Ishikawa (cell line): ENCODE data around the gene NUB1.

Experiments
- CEBPB ChIP-seq: IDR thresholded peaks from 2 replicates; pipeline ENCODE4 v1.6.1; 2012
- CREB1 ChIP-seq: IDR thresholded peaks from 2 replicates; pipeline ENCODE4 v1.6.1; 2012; ENCODE audit warnings: low read depth
- EP300 ChIP-seq: IDR thresholded peaks from 2 replicates; pipeline ENCODE4 v1.6.1; 2012; ENCODE audit warnings: borderline replicate concordance
- FOXM1 ChIP-seq: IDR thresholded peaks from 2 replicates; pipeline ENCODE4 v1.6.1; 2012; ENCODE audit warnings: low read depth, borderline replicate concordance
- NFIC ChIP-seq: IDR thresholded peaks from 2 replicates; pipeline ENCODE4 v1.6.1; 2012
- RAD21 ChIP-seq: IDR thresholded peaks from 2 replicates; pipeline ENCODE4 v1.6.1; 2012; ENCODE audit warnings: low read depth
- TAF1 ChIP-seq: IDR thresholded peaks from 2 replicates; pipeline ENCODE4 v1.6.1; 2012; ENCODE audit warnings: low read depth, mild to moderate bottlenecking
- TCF12 ChIP-seq: IDR thresholded peaks from 2 replicates; pipeline ENCODE4 v1.6.1; 2012; ENCODE audit warnings: low read depth
- TEAD4 ChIP-seq: IDR thresholded peaks from 2 replicates; pipeline ENCODE4 v1.6.1; 2012
- USF1 ChIP-seq: IDR thresholded peaks from 2 replicates; pipeline ENCODE4 v1.6.1; 2012
- YY1 ChIP-seq: IDR thresholded peaks from 2 replicates; pipeline ENCODE4 v1.6.1; 2012; ENCODE audit warnings: low read depth
- ZBTB7A ChIP-seq: IDR thresholded peaks from 2 replicates; pipeline ENCODE4 v1.6.1; 2012; ENCODE audit warnings: low read depth
- TF ChIP-seq, protein P1 (sequence below): IDR thresholded peaks from 2 replicates; pipeline ENCODE4 v1.6.1; 2012; ENCODE audit warnings: low read depth, mild to moderate bottlenecking
- TF ChIP-seq, protein P2 (sequence below): IDR thresholded peaks from 2 replicates; pipeline ENCODE4 v1.6.1; 2012

DNA sequence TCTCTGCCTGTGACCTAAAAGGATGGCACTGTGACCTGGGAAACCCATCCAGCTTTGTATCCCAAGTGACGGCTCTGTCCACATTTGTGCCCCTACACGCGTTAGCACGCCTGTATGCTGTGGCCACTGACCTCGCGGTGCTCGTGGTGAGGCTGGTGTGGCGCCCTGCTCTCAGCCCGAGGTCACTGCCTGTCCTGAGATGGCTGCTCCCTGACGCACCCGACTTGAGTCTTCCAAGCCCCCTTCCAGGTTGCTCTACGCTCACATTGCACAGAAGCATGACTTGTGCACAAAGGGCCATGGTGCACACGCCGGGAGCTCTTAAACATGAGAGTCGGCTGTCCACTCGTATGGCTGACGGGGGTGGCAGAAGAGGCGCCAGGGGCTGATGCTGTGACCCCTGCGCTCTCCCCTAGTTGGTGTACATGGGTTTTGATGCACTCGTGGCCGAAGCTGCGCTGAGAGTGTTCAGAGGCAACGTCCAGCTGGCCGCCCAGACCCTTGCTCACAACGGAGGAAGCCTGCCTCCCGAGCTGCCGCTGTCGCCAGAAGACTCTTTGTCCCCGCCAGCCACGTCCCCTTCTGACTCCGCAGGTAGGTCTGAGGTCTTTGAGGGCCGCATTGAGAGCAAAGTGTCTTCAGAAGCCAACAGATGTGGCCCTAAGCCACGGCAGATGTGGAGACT, 34.7 kb downstream of the NUB1 start:
- TF ChIP-seq YY1 (no peak), TAF1 (no peak), TEAD4 (no peak), RAD21 (no peak), CEBPB (no peak), TCF12 (no peak), EP300 (no peak), USF1 (no peak), NFIC (no peak), ZBTB7A (no peak), FOXM1 (no peak), CREB1 (no peak)
- TF ChIP-seq, protein P1, sequence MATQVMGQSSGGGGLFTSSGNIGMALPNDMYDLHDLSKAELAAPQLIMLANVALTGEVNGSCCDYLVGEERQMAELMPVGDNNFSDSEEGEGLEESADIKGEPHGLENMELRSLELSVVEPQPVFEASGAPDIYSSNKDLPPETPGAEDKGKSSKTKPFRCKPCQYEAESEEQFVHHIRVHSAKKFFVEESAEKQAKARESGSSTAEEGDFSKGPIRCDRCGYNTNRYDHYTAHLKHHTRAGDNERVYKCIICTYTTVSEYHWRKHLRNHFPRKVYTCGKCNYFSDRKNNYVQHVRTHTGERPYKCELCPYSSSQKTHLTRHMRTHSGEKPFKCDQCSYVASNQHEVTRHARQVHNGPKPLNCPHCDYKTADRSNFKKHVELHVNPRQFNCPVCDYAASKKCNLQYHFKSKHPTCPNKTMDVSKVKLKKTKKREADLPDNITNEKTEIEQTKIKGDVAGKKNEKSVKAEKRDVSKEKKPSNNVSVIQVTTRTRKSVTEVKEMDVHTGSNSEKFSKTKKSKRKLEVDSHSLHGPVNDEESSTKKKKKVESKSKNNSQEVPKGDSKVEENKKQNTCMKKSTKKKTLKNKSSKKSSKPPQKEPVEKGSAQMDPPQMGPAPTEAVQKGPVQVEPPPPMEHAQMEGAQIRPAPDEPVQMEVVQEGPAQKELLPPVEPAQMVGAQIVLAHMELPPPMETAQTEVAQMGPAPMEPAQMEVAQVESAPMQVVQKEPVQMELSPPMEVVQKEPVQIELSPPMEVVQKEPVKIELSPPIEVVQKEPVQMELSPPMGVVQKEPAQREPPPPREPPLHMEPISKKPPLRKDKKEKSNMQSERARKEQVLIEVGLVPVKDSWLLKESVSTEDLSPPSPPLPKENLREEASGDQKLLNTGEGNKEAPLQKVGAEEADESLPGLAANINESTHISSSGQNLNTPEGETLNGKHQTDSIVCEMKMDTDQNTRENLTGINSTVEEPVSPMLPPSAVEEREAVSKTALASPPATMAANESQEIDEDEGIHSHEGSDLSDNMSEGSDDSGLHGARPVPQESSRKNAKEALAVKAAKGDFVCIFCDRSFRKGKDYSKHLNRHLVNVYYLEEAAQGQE = no peak
- TF ChIP-seq, protein P2, sequence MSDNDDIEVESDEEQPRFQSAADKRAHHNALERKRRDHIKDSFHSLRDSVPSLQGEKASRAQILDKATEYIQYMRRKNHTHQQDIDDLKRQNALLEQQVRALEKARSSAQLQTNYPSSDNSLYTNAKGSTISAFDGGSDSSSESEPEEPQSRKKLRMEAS = no peak
